ENCODE data around the gene THAP7. TPM values are rescaled to one million over a fixed set of nuclear protein-coding genes. Genes with fewer than 3 reads are reported as not detected.

THAP7 gene
- total and polyA plus RNA-seq, 12 donors, result 15.7 to 189 (median 48.6) TPM

DNA sequence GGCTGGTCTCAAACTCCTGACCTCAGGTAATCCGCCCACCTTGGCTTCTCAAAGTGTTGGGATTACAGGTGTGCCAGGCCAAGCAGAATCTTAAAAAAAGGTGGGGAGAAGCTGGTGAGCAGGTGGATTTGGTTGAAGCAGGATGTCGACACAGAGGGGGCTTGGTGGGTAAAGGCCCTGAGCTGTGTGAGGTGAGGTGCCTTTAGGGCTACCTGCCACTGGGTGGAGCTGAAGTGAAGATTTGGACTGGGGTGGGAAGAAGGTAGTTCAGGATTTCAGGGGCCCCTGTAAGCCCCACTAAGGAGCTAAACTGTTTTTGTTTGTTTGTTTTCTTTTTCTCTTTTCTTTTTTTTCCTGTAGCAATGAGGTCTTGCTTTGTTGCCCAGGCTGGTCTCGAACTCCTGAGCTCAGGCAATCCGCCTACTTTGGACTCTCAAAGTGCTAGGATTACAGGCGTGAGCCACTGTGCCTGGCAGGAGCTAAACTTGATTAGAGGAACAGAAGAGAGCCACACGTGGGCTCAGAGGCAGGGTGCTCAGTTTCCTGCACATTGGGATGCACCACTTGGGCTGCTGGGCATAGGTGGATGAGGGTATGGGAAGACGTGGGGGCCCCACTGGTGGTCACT is 19.0 kb upstream of the THAP7 start:
- Histone ChIP-seq H3K27ac (no peak overlapping the region), H3K36me3 (replicated peaks in 1 of 2) (no peaks in the 10 kb centered on the region), H3K4me1 (replicated peaks in 1 of 2) (no peaks in the 10 kb centered on the region), H3K27me3 (no peaks in the 10 kb centered on the region), H3K9me3 (replicated peaks in 1 of 3) (no peaks in the 10 kb centered on the region), H3K4me3 (no peak overlapping the region)
- no peak for DNase-seq
- WGBS, 4 donors, result 59 to 68% (median 63%) methylated on average over 7 of the region's 7 CpGs
- intact Hi-C loops (cut with DNase I), result no loop called here
- no peak for TF ChIP-seq POLR2A (IDR thresholded peaks at IDR 0.05)
- TF ChIP-seq, protein P1, sequence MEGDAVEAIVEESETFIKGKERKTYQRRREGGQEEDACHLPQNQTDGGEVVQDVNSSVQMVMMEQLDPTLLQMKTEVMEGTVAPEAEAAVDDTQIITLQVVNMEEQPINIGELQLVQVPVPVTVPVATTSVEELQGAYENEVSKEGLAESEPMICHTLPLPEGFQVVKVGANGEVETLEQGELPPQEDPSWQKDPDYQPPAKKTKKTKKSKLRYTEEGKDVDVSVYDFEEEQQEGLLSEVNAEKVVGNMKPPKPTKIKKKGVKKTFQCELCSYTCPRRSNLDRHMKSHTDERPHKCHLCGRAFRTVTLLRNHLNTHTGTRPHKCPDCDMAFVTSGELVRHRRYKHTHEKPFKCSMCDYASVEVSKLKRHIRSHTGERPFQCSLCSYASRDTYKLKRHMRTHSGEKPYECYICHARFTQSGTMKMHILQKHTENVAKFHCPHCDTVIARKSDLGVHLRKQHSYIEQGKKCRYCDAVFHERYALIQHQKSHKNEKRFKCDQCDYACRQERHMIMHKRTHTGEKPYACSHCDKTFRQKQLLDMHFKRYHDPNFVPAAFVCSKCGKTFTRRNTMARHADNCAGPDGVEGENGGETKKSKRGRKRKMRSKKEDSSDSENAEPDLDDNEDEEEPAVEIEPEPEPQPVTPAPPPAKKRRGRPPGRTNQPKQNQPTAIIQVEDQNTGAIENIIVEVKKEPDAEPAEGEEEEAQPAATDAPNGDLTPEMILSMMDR (IDR thresholded peaks at IDR 0.05), result peak in 2 of 6 experiments; percentile 33

GRCh38 chr22:21018314-21018713 is 16.4 kb upstream of the THAP7 start:
- H3K4me1 ChIP-seq (replicated peaks in 1 of 2), result peaks cover 15 to 17% of the 10 kb centered on the region in 2 donors
- DNase-seq, result no peak
- H3K27me3 ChIP-seq, result no peaks in the 10 kb centered on the region
- H3K4me3 ChIP-seq, result no peak overlapping the region
- TF ChIP-seq, protein P1 (IDR thresholded peaks at IDR 0.05), result no peak
- TF ChIP-seq POLR2A (IDR thresholded peaks at IDR 0.05), result no peak
- no peaks in the 10 kb centered on the region for H3K9me3 ChIP-seq (replicated peaks in 1 of 3)
- intact Hi-C loops (cut with DNase I), result no loop called here
- 83 to 90% (median 87%) methylated on average over 2 to 4 of the region's 4 CpGs for WGBS, 4 donors
- H3K36me3 ChIP-seq (replicated peaks in 1 of 2), result no peaks in the 10 kb centered on the region
- no peak overlapping the region for H3K27ac ChIP-seq

DNA sequence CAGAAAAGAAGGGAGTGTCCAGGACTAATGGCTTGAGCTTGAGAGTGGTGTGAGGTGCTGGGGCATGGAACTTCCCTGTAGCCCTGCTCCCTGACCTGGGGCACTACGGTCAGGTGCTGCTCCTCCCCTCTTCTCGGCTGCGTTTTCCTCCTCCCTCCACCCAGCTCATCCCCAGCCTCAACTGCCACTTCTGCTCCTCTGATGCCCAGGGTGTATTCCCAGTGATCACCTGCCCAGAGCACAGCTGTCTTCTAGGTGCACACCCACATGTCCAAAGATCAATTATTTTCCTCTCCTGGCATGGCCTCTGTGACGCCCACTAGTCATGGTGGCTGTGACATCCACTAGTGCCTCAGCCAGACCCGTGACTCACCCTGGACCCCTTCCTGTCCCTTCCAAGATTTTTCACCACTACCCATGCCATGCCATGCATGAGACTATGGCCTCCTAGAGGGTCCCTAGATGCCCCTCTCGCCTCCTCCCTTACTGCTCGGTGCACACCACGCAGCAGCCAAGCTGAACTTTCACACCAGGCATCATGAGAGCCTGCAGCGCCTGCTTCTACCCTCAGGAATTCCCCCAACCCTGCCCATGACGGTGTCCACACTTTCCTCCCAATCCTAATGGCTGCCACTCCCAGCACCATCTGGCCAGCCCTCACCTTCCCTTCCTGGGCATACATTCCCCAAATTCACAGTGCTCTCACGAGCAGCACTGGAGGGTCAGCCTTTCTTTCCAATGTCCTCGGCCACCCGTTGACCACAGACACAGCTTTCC is 14.9 kb upstream of the THAP7 start:
- H3K36me3 ChIP-seq (replicated peaks in 1 of 2), result no peaks in the 10 kb centered on the region
- no peaks in the 10 kb centered on the region for H3K27me3 ChIP-seq
- peak overlapping the region in 1 of 5 donors; percentile 73 for H3K27ac ChIP-seq
- peaks cover 15 to 18% of the 10 kb centered on the region in 2 donors for H3K4me1 ChIP-seq (replicated peaks in 1 of 2)
- no peak overlapping the region for H3K4me3 ChIP-seq
- H3K9me3 ChIP-seq (replicated peaks in 1 of 3), result no peaks in the 10 kb centered on the region
- TF ChIP-seq POLR2A (IDR thresholded peaks at IDR 0.05), result no peak
- TF ChIP-seq, protein P1 (IDR thresholded peaks at IDR 0.05), result peak in 1 of 6 experiments; percentile 2
- WGBS, 4 donors, result 72 to 84% (median 77%) methylated on average over 13 of the region's 13 CpGs
- intact Hi-C loops (cut with DNase I), result no loop called here
- DNase-seq, result no peak

GRCh38 chr22:21015466-21016006 is 13.6 kb upstream of the THAP7 start:
- H3K9me3 ChIP-seq (replicated peaks in 1 of 3), result no peaks in the 10 kb centered on the region
- H3K4me3 ChIP-seq, result peak overlapping the region in 1 of 4 donors; percentile 51
- TF ChIP-seq POLR2A (IDR thresholded peaks at IDR 0.05), result no peak
- TF ChIP-seq, protein P1 (IDR thresholded peaks at IDR 0.05), result no peak
- 51 to 62% (median 60%) methylated on average over 4 to 10 of the region's 10 CpGs for WGBS, 4 donors
- DNase-seq, result no peak
- H3K27me3 ChIP-seq, result no peaks in the 10 kb centered on the region
- peaks cover 15 to 18% of the 10 kb centered on the region in 2 donors for H3K4me1 ChIP-seq (replicated peaks in 1 of 2)
- intact Hi-C loops (cut with DNase I), result no loop called here
- no peaks in the 10 kb centered on the region for H3K36me3 ChIP-seq (replicated peaks in 1 of 2)
- H3K27ac ChIP-seq, result peak overlapping the region in 2 of 5 donors; percentile 73 to 79

Data from adrenal gland (tissue), 12 donors.